ENCODE results near the gene TBL1Y.

Gene TBL1Y

DNA sequence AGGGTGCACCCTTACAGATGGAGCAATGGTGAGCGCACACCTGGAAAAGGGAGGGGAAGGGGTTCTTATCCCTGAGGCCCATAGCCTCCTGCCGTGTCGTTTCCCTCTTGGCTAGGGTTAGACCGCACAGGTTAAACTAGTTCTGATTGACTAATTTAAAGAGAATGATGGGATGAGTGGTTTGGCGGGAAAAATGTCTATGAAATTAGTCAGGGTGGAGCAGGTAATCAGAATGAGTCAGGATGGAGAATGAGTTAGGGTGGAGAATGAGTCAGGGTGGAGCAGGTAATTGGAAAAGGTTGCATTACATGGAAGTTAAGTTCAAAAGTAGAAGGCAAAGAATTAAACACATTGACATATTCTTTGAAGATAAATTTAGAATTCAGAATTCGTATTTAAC lies 196.7 kb downstream of the TBL1Y start:
- TF ChIP-seq, protein P1, sequence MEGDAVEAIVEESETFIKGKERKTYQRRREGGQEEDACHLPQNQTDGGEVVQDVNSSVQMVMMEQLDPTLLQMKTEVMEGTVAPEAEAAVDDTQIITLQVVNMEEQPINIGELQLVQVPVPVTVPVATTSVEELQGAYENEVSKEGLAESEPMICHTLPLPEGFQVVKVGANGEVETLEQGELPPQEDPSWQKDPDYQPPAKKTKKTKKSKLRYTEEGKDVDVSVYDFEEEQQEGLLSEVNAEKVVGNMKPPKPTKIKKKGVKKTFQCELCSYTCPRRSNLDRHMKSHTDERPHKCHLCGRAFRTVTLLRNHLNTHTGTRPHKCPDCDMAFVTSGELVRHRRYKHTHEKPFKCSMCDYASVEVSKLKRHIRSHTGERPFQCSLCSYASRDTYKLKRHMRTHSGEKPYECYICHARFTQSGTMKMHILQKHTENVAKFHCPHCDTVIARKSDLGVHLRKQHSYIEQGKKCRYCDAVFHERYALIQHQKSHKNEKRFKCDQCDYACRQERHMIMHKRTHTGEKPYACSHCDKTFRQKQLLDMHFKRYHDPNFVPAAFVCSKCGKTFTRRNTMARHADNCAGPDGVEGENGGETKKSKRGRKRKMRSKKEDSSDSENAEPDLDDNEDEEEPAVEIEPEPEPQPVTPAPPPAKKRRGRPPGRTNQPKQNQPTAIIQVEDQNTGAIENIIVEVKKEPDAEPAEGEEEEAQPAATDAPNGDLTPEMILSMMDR (conservative IDR thresholded peaks at IDR 0.05; ENCODE audit: low read depth, low read length), result no peak
- DNase-seq (ENCODE audit: low read depth), result no peak
- no peak overlapping the region for H3K4me3 ChIP-seq (ENCODE audit: low read depth, low read length)

DNA sequence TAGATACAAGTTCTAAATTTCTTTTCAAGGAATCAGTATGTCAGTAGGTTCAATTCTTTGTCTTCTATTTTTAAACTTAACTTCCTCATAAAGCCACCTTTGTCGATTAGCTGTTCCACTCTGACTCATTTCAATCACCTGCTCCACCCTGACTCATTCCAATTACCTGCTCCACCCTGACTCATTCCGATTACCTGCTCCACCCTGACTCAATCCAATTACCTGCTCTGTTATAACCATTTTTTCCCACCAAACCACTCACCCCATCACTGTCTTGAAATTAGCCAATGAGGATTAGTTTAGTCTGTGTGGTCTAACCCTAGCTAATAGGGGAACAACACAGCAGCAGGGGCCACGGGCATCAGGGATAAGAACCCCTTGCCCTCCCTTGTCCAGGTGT lies 199.6 kb downstream of the TBL1Y start:
- TF ChIP-seq, protein P1 (conservative IDR thresholded peaks at IDR 0.05; ENCODE audit: low read depth, low read length), result no peak
- DNase-seq (ENCODE audit: low read depth), result no peak
- H3K4me3 ChIP-seq (ENCODE audit: low read depth, low read length), result no peak overlapping the region

DNA sequence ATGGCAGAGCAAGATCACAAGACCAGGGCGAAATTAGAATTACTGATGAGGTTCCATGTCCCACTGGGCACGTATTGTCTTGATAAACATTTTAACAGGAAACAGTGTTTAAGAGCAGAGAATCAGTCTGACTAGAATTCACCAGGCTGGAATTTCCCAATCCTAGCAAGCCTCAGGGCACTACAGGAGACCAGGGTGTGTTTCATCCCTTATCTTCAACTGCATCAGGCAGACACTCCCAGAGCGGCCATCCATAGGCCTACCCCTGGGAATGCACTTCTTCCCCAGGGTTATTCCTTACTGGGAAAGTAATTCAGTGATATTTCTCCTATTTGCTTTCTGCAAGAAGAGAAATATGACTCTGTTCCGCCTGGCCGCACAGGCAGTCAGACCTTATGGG lies 205.4 kb downstream of the TBL1Y start:
- TF ChIP-seq, protein P1 (conservative IDR thresholded peaks at IDR 0.05; ENCODE audit: low read depth, low read length), result no peak
- no peak for DNase-seq (ENCODE audit: low read depth)
- no peak overlapping the region for H3K4me3 ChIP-seq (ENCODE audit: low read depth, low read length)

DNA sequence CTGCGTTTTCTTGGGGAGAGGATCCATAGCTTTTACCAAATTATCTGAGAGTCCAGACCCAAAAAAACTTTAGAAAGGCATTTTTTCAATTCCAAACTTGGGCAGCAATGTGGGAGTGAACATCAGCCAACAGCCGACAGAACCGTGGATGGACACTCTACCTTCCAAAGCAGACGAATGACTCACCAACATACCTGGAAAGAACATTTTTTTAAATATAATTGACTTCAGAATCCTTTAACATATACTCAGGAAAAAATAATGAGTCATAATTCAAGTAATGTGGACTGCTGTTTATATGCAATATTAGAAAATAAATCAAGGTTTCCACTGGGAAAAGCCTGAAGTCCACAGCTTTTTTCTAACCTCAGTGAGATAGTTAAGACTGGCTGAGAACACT lies 211.7 kb downstream of the TBL1Y start:
- no peak for DNase-seq (ENCODE audit: low read depth)
- TF ChIP-seq, protein P1 (conservative IDR thresholded peaks at IDR 0.05; ENCODE audit: low read depth, low read length), result no peak
- H3K4me3 ChIP-seq (ENCODE audit: low read depth, low read length), result no peak overlapping the region

DNA sequence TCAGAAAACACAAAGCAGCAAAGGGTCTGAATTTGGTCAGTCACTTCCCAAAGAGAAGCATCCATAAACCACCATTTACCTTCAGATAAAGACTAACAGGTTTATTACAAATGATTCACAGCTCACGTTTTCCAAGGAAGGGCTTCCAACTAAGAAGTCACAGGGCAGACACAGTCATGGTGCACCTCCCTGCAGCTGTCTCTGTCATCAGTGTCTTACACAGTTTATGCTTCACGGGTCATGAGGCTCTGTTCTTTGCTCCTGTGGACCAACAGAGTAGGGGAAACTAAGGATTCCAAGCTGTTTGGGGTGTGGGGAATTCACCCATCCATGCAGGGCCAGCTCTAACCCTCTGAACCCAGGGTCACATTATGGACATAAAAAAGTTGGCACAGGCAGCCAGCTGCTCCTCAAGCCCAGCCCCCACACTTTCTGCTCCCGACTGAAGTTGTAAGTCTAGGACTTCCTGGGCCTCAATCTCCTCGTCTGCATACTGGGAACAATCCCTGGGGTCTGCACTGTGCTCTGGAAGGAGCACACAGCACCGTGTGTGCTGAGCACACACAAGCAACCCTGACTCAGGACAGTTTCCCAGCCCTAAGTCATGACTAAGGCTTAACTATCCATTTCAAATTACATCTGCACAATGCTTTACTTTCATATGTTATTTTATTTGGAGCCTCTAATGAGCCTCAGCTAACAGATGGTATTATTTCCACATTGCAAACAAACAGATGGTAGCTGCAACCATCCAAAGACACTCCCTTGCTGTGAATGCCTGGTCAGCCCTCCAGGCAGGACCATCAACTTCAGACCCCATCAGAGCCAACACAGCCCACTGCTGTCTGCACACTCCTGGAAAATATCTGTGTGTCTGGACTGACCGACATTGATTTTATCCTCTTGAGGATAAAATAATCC lies 214.9 kb downstream of the TBL1Y start:
- no peak overlapping the region for H3K4me3 ChIP-seq (ENCODE audit: low read depth, low read length)
- TF ChIP-seq, protein P1 (conservative IDR thresholded peaks at IDR 0.05; ENCODE audit: low read depth, low read length), result no peak
- no peak for DNase-seq (ENCODE audit: low read depth)

DNA sequence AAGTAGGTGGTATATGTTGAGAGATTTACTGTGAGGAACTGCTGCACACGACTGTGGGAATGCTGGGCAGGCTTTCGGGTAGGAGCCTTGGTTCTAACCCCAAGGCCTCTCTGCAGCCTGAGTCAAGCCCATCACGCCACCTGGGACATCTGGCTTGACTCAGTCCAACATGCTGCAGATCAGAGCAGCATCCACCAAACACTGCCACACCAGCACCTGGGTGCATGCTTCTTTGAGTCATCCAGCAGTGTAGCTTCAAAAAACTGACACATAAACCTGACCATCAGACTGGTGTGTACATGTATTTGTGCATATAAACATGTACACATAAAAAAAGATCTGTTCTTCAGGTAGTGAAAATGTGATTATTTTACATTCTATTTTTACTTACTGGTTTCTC lies 217.7 kb downstream of the TBL1Y start:
- no peak overlapping the region for H3K4me3 ChIP-seq (ENCODE audit: low read depth, low read length)
- TF ChIP-seq, protein P1 (conservative IDR thresholded peaks at IDR 0.05; ENCODE audit: low read depth, low read length), result no peak
- DNase-seq (ENCODE audit: low read depth), result no peak
